Head of caudate nucleus (tissue), 42 donors: Measurements from ENCODE around the gene TSC22D3.
A peak's percentile ranks its signal among the peaks of the same experiment; 100 is the strongest.

Experiments
- DNase-seq, 42 donors: peaks; one replicate each; pipeline versions ENCODE4 v3.0.0 to v3.0.0-alpha.2; 2020 to 2021; ENCODE audit warnings: mixed read lengths in 7 of 42
- intact Hi-C: fragments of 100-400 bp; cut with DNase I; formaldehyde crosslinking; loops from one replicate; pipeline ENCODE4 v1.15.0; 2022

TSC22D3 gene

DNA sequence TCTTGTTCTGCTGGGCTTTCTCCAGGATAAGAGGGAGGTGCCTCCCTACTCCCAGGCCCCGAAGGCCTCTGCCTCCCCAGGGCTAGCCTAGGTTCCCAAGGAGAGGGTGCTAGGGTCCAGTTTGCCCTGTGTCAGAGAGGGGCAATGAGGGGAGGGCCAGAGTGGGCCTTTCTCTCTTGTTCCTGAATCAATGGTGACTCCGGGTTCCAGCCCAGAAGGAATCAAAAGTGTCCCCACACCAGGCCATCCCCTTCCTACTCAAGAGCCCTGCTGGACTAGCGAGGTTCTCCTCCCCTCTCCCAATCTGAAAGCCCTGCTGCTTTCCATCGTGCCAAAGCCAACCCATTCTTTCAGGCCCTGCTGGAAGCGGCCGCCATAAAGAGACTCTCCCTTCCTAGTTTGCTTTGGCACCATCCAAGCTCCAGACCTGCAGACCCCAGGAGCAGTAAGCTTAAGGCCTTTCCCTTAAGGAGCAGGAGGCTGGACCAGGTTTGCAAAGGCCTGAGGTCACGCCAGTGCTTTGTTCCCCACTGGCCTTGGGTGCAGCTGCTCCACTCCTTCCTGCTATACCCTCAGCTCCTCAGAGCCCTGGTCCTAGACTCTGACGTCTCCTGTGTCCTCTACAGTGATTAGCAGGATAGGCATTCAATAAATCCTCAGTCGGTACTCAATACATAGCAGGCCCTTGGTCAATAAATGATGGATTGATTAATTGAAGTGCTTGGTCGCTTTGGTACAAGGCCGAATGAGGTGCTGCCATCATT, 10.6 kb downstream of the TSC22D3 start:
- no peak for DNase-seq
- intact Hi-C loops: no loop called here

DNA sequence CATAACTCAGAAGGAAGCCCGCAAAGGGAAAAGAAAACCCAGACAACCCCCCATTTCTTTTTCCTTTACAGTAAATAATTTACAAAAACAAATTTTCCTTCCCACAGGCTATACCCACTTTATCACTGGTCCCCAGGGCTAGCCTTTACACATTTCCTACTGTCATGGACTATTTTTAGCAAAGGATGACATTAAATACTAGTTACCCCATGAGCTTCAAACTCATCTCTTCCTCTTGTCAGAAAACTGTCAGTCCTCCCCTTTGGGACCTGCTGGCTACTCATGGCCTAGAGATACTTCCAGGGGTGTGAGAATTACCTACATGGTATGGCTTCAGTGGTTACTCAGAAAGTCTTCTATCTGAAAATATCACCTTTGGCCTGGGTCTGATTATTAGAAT, 11.9 kb downstream of the TSC22D3 start:
- no peak for DNase-seq
- intact Hi-C loops: no loop called here

DNA sequence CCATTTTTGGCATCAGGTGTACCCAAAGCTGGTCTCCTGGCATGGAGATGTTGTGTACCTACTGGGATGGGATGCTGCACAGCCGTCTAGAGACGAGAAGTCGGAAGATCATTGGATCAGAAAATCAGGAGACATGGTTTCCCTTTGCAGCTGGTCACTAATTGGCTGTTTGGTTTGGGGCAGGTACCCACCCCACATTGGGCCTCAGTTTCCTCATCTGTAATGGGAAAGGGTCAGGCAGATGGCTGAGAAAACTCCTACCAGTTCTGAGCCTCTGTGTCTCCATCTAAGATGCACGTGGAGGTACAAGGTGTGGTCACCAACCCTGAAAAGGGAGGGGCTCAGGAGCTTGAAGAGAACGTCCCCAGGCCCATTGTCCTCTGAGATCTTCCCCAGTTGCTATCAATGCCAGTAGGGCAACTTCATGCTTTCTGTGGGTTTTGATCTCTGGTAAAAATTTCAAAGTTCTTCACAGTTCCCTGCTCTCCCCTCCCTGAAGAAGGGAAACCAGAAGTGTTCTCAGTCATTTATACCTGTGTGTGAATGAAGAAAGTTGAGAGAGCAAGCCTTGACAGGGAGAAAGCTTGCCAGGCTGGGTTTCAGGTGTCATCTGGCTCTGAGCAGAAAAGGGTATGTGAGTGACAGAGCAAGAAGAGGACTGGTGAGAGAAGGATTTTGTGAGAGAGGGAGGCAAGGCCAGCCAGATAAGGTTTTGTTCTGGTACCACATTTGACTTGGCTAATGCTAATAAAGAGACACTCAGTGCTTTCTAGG, 15.1 kb downstream of the TSC22D3 start:
- intact Hi-C loops: no loop called here
- no peak for DNase-seq

DNA sequence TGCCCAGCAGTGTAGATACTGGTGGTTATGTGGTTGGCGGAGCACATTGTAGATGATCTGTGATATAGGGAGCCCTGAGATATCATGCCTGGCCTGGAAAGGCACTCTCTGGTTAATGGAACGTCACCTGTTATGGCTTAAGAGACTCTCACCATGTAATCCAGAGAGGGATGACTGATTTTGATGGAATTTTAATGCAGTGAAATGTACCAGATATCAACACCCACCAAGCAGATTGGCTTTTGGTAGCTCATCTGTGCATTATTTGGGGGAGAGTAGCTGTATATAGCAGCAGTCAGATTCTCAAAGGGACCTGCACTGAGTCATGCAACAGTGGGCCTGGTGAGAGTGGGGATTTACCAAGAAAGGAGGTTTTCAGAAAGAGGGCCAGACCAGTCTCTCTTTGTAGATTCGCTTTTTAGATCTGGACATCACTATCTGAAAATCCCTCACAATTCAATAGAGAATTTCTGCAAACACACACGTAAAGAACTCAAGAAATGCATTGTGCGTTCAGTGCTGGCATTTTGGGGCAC, 17.3 kb downstream of the TSC22D3 start:
- intact Hi-C loops: no loop called here
- no peak for DNase-seq

DNA sequence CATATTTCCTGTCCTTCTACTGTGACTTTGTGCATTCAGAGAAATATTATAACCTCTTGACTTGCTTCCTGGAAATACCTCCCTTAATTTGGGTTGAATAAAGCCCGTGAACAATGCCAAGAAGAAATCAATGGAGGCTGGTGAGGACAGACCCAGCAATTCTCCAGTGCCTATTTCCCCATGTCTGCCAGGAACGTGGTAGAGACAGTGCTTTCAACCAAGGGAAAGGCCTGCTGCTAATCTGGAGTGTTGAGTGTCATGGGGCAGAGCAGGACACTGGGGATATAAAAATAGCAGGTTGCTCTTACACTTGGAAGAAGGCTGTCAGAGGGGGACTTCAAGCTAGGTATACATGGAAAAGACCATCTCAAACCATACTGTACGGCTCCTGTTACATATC, 19.9 kb downstream of the TSC22D3 start:
- intact Hi-C loops: no loop called here
- no peak for DNase-seq

DNA sequence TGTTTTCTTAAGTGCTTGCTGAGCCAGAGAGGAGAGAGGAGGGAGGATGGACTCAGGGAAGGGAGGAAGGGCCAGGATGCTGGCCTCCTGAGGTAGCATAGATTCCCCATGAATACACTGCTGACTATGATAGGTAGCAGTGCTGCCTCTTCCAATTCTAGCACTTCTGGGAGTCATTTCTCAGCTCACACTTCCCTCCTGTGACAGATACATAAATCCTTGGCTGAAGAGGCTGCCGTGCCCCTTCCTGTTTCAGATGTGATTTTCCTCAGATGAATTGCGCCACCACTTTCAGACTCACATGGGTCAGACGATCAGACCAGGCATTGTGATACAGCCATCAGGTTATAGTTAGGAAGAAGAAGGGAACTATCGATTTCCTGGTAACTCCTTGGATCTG, 22.4 kb downstream of the TSC22D3 start:
- intact Hi-C loops: no loop called here
- no peak for DNase-seq

DNA sequence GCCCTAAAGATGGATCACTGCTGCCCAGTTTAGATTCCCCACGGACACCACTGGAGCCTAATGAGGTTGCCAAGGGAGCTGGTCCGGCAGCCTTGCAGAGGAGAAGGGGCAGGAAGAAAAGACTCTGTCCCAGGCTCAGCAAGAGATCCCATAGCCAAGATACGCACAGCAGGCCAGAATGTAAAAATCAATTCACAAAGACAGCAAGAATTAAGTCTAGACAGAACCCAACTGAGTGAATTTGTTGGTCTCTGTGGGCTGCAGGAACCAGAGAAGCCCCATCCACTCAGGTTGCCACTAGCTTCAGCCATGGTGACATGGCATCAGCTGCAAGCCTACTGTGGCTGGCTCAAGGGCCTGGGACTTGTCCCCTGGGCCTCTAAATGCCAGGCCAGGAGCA, 22.9 kb downstream of the TSC22D3 start:
- intact Hi-C loops: no loop called here
- no peak for DNase-seq

DNA sequence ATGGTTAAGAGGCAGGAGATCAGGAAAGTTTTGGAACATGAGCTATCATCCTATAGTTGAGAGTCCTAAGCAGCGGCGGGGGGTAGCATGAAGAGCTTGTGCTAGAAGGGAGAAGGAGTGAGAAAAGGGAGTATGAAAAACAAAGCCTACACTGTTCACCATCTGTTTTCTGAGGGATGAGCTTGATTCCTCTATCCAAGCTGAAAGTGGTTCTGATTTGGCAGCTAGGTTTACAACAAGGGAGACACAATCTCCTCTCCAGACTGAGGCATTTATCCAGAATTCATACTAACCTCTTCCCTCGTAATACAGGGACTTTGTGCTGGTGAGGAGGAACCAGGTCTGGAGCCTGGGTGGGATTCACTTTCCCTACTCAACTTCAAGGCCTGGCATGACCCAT, 23.5 kb downstream of the TSC22D3 start:
- no peak for DNase-seq
- intact Hi-C loops: no loop called here

DNA sequence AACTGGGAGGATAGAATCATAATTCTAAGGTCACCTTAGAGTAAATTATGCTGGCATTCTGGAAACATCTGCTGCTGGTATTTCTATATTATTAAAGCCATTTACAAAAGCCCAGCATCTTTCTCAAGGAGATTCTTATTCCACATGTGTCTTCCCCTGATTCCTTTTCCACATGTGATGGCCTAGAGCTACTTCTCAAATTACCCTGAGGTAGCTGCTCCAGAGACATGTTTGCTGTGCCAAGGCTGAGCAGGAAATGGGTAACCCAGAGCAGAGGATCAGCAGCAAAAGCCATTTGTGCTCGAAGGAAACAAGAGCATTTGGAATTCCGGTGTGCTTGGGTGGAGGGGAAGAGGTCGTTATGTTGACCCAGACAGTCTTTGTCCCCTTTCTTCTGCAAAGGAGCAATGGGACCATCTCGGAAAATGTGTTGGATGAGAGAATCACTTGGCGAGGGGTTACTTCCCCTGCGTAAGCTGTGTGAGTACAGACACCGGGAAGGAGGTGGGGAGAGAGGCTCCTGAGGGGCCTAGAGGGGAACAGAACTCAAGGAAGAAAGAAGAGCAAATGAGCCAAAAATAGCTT, 24.6 kb downstream of the TSC22D3 start:
- intact Hi-C loops: no loop called here
- DNase-seq: no peak

DNA sequence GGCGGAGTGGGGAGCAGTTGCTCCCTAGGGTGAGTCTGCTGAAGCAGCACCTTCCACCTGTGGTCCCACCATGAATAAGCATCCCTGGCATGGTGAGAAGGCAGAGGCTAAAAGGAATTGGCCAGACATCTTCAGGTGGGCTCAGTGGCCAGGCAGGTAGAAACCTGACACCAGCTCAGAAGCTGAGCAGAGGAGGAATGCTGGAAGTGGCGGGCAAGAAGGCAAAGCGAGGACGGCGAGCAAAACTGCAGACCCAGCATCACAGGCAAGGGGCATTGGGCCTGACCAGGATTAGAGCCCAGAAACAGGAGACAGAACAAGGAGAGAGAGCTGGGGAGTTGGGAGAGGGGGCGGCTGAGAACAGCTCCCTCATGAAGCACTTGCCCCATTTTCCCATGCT, 25.3 kb downstream of the TSC22D3 start:
- DNase-seq: no peak
- intact Hi-C loops: no loop called here

DNA sequence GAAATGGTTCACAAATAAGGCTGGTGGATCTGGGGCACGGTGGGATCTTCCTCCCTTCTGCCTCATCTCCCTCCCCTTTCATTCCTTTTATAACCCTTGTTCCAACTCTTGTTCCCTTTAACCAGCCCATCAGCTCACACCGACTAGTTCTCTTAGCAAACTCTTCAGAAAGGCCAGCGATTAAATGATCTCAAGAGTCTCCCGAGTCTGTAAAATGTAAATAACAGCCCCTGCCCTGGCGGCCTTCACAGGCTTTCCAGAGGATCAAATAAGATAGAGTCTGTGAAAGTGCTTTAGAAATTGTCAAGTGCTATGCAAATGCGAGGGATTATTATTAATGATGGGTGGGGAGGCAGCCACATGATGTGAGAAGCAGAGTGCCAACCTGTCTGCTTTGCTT, 27.1 kb downstream of the TSC22D3 start:
- intact Hi-C loops: no loop called here
- no peak for DNase-seq

DNA sequence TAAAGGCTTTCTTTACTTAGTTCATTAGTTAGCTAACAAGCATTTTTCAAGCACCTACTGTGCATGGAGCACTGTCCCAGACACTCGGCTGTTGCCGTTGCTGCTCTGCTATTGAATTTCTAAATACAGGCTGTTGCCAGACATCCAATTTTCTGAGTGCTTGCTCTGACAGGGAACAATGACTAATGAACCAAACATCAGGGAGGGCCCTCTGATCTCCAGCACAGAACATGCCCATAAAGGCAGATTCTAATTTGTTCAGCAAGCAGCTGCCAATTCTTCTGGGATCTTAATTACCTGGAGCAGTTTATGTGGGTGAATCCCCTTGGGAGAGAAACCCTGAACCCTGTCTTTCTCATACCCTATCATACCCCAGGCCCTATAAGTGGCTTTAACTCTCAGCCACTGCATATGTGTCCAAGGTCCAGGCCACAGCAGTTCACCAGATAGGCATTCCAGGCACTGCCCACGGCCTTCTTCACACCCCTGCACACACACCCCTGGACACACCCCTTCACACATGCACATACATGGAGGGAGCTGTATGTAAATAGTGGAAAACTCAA, 27.9 kb downstream of the TSC22D3 start:
- DNase-seq: peak in 12 of 42 donors; percentile 11 to 62 (median 32)

DNA sequence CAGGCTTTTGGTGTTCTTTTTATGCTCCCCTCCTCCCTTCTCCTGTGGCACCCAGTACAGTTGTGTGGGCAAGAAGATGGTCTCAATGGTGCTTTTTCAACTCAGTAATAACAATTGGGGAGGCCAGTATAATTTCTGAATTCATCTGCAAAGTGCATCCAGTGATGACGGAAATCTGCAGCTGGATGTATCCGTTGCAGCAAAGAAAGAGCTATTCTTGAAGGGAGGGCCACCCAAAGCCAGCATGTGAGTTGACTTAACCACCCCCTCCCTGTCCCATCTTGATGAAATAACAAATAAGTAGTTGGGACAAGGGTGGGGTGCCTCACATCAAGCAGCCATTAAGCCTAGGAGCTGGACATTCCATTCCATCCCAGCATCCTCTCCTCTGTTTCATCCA, 30.7 kb downstream of the TSC22D3 start:
- intact Hi-C loops: no loop called here

More for the DNA sequence above, 27.9 kb downstream of the TSC22D3 start:
- intact Hi-C loops: no loop called here

DNA sequence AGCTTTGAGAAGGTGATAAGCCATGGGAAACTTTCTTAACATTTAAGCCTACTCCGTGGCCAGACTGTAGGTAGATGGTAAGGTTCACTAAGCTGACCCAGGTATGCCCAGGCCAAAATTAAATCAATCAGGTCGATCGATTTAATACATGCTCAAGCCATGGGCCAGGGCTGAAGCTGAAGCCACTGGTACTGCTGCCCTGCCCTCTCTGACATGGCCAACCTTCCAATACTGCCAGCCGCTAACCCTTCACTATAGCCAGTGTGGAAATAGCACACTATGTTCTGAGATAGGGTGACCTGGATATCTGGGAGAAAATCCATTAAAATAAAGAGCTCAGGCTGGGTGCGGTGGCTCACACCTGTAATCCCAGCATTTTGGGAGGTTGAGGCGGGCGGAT, 31.6 kb downstream of the TSC22D3 start:
- intact Hi-C loops: no loop called here

More for the DNA sequence above, 30.7 kb downstream of the TSC22D3 start:
- DNase-seq: peak in 14 of 42 donors; percentile 22 to 71 (median 41)

DNA sequence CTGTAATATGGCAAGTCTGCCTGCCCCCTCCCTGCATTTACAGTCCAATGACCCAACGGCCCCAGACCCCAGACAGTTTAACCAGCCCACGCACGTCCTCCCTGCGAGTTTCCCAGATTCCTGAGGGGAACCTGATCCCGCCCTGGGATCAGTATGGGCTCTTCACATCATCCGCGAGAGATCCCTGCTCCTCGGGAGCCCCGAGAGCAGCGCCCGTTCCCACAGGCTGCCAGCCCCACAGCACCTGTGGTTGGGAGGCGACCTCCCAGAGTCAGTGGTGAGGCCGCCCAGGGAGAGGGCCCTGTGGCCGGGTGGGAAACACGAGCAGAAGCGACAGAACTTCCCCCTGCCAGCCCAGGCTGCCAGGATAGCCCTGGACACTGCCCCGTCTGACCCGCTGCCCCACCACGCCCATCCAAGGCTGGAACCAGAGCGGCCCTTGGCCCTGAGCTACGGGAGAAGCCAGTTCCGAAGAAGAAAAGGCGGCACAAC, 32.8 kb downstream of the TSC22D3 start:
- DNase-seq: no peak
- intact Hi-C loops: no loop called here

More for the DNA sequence above, 31.6 kb downstream of the TSC22D3 start:
- no peak for DNase-seq

DNA sequence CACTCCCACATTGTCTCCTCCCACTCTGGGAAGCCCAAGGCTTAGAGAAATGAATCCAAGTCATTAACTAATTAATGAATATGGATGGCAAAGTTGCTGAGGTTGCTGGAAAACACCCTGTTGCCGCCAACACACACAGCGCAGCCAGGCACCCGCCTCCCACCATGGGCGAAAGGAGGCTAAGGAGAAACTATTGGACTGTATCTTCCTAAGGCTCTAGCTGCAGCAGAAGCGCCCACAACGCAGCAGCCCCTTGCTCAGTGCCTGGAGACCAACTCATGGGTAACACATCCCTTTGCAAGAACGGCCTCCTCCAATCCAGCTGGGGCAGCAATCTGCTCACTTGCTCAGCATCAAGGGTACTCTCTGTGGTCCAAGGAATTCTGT, 34.2 kb downstream of the TSC22D3 start:
- peak in 12 of 42 donors; percentile 10 to 62 (median 28) for DNase-seq
- intact Hi-C loops: no loop called here

DNA sequence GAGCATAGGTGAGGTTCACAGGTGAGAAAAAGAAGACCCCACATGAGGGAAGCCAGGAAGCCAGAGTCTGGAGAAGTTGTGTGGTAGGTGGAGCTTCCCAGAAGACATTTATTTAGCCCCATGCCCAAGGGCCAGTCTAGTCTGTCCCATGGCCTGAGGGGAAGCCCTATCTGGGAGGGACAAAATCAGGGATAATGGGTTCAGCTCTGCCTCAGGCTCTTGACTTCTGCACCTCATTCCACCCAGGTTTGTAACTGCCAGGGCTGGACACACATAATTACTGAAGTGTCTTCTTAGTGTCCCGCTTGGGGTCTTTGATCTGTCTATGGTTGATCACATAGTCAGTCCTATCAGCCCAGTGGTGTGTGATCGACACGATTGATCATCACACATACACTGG, 36.0 kb downstream of the TSC22D3 start:
- no peak for DNase-seq
- intact Hi-C loops: no loop called here

DNA sequence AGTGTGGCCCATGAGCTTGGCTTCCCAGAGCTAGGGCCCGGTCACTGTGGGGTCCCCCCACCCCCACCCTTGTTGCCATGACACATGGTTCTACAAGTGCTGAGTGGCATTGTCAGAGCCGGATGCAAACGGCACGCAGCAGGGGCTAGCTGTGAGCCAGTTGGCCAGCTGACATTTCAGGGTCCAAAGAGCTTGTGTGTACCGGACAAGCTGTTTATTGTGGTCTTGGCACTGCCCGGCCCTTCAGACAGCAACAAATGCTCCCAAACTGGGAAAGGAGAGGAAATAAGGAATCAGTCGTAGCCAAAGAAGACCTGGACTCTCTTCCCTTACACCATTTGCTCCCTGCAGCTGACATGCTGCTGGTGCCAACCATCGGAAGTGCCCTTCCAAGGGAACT, 36.8 kb downstream of the TSC22D3 start:
- intact Hi-C loops: no loop called here
- peak; percentile 52 to 90 (median 74) for DNase-seq

DNA sequence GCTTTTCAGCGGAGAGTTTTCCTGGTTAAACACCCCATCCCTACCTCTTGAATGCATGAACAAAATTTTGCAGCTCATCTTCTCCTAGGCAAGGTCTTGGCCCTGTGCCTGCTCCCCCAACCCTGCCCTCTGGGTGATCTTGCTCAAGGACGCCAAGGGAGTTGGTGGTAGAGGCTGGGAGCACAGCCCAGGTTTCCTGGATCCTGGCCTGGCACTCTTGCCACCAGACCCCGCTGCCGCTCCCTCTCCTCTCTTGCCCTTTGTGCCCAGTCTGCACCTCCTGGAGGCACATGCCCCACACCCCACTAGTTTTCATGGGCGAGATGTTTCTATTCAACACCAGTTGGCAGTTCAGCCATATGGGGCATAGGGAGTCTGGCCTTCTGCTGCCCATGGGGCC, 37.3 kb downstream of the TSC22D3 start:
- DNase-seq: peak in 6 of 42 donors; percentile 13 to 41 (median 36)

More for the DNA sequence above, 37.3 kb downstream of the TSC22D3 start:
- intact Hi-C loops: no loop called here
